GM23338 (cell line): Measurements from ENCODE around the gene BNC2. TPM values are rescaled to one million over a fixed set of nuclear protein-coding genes. Genes with fewer than 3 reads are reported as not detected.

ENCODE experiments used
- ATAC-seq: fragments of 200-7000 bp; cut with Tn5 transposase; 3 replicates; pipeline ENCODE4 v1.9.1; 2020
- DNase-seq: peaks from one replicate; pipeline ENCODE4 v3.0.0-alpha.2; 2015; ENCODE audit warnings: low spot score
- H2AFZ ChIP-seq: fragments of 200-600 bp; sonication (generic); 2 replicates; pipeline ENCODE4 v1.8.0; 2016; ENCODE audit warnings: antibody characterized with exemption, mild to moderate bottlenecking, moderate library complexity
- H3F3A ChIP-seq: fragments of 200-600 bp; sonication (generic); replicated peaks from 2 replicates; pipeline ENCODE4 v1.8.0; 2017; ENCODE audit warnings: antibody characterized with exemption, mixed run types, low read depth
- H3K27ac ChIP-seq: fragments of 200-600 bp; sonication (generic); 2 replicates; pipeline ENCODE4 v1.6.1; 2016; ENCODE audit warnings: low read depth
- H3K27me3 ChIP-seq: fragments of 200-600 bp; sonication (generic); 2 replicates; pipeline ENCODE4 v1.8.0; 2016; ENCODE audit warnings: mild to moderate bottlenecking, mixed run types, moderate library complexity; ENCODE audit not compliant: insufficient read depth
- H3K36me3 ChIP-seq: fragments of 200-600 bp; sonication (generic); 2 replicates; pipeline ENCODE4 v1.8.0; 2016; ENCODE audit warnings: mild to moderate bottlenecking; ENCODE audit not compliant: insufficient read depth
- H3K4me1 ChIP-seq: fragments of 200-600 bp; sonication (generic); 2 replicates; pipeline ENCODE4 v1.8.0; 2016; ENCODE audit warnings: mild to moderate bottlenecking, moderate library complexity; ENCODE audit not compliant: insufficient read depth
- H3K4me2 ChIP-seq: fragments of 200-600 bp; sonication (generic); 2 replicates; pipeline ENCODE4 v1.7.1; 2017; ENCODE audit warnings: mixed run types
- H3K4me3 ChIP-seq: fragments of 200-600 bp; sonication (generic); 2 replicates; pipeline ENCODE4 v1.6.1; 2016; ENCODE audit warnings: mixed run types
- H3K79me2 ChIP-seq: fragments of 200-600 bp; sonication (generic); replicated peaks from 2 replicates; pipeline ENCODE4 v1.8.0; 2017; ENCODE audit warnings: mild to moderate bottlenecking; ENCODE audit not compliant: insufficient read depth
- H3K9me2 ChIP-seq: fragments of 200-600 bp; sonication (generic); 2 replicates; pipeline ENCODE4 v1.8.0; 2017; ENCODE audit not compliant: insufficient read depth
- H4K20me1 ChIP-seq: fragments of 200-600 bp; sonication (generic); replicated peaks from 2 replicates; pipeline ENCODE4 v1.8.0; 2017; ENCODE audit warnings: mild to moderate bottlenecking; ENCODE audit not compliant: insufficient read depth
- H3K27ac Mint-ChIP-seq: 2 replicates; pipeline ENCODE4 v1.8.0; 2020; ENCODE audit warnings: inconsistent platforms, mild to moderate bottlenecking, moderate library complexity, mixed read lengths
- H3K27me3 Mint-ChIP-seq: 3 replicates; pipeline ENCODE4 v1.8.0; 2022; ENCODE audit warnings: low read depth, mild to moderate bottlenecking, moderate library complexity, mixed read lengths, inconsistent platforms; ENCODE audit not compliant: insufficient read depth, poor library complexity
- H3K36me3 Mint-ChIP-seq: 3 replicates; pipeline ENCODE4 v1.8.0; 2021; ENCODE audit warnings: low read depth, mild to moderate bottlenecking, inconsistent platforms, moderate library complexity, mixed read lengths
- H3K4me1 Mint-ChIP-seq: 3 replicates; pipeline ENCODE4 v1.8.0; 2020; ENCODE audit warnings: mild to moderate bottlenecking, inconsistent platforms, mixed read lengths
- H3K4me3 Mint-ChIP-seq: 3 replicates; pipeline ENCODE4 v1.8.0; 2021; ENCODE audit warnings: moderate library complexity, mild to moderate bottlenecking, inconsistent platforms, mixed read lengths
- H3K9me3 Mint-ChIP-seq: 3 replicates; pipeline ENCODE4 v1.8.0; 2020; ENCODE audit warnings: moderate library complexity, mild to moderate bottlenecking, inconsistent platforms, mixed read lengths
- CREB1 ChIP-seq: fragments of 250-450 bp; sonication (Bioruptor Pico); IDR thresholded peaks from 2 replicates; pipeline ENCODE4 v1.5.0; 2020; ENCODE audit warnings: low read depth, mild to moderate bottlenecking, moderate library complexity
- EZH2 ChIP-seq: fragments of 200-600 bp; sonication (generic); IDR thresholded peaks from one replicate; pipeline ENCODE4 v1.8.0; 2017; ENCODE audit warnings: antibody characterized with exemption, mild to moderate bottlenecking, low read depth; ENCODE audit not compliant: unreplicated experiment
- EZH2phosphoT487 ChIP-seq: fragments of 200-600 bp; sonication (generic); IDR thresholded peaks from one replicate; pipeline ENCODE4 v1.8.1; 2018; ENCODE audit warnings: antibody characterized with exemption; ENCODE audit not compliant: unreplicated experiment
- JUNB ChIP-seq: IDR thresholded peaks from one replicate; pipeline ENCODE4 v1.6.1; 2016; ENCODE audit warnings: antibody characterized with exemption; ENCODE audit not compliant: unreplicated experiment
- ZNF114 ChIP-seq: fragments of 250-450 bp; sonication (Bioruptor Pico); IDR thresholded peaks from 2 replicates; pipeline ENCODE4 v1.5.0; 2020; ENCODE audit warnings: mild to moderate bottlenecking, moderate library complexity
- ZNF331 ChIP-seq: fragments of 250-450 bp; sonication (Bioruptor Pico); IDR thresholded peaks from 2 replicates; pipeline ENCODE4 v1.5.0; 2020; ENCODE audit warnings: low read depth, mild to moderate bottlenecking, moderate library complexity
- polyA plus RNA-seq: library from polyadenylated mRNA; unstranded; fragments of >200 nt; fragmentation: Nextera tagmentation; extraction: Ambion mirVana; gene quantifications from 2 replicates; pipeline ENCODE4 v1.2.1, GENCODE V29; 2016
- total RNA-seq: library from RNA; depleted of rRNA; stranded (reverse); fragments of >200 nt; shearing (Covaris generic); gene quantifications from 2 replicates; pipeline ENCODE4 v1.2.3, GENCODE V29; 2014
- TF ChIP-seq, protein P1 (sequence below): IDR thresholded peaks from 2 replicates; pipeline ENCODE4 v1.6.1; 2016; ENCODE audit warnings: antibody characterized with exemption
- TF ChIP-seq, protein P2 (sequence below): IDR thresholded peaks from one replicate; pipeline ENCODE4 v1.6.1; 2018; ENCODE audit warnings: antibody characterized with exemption; ENCODE audit not compliant: unreplicated experiment
- TF ChIP-seq, protein P3 (sequence below): fragments of 250-450 bp; sonication (Bioruptor Pico); IDR thresholded peaks from 2 replicates; pipeline ENCODE4 v1.5.0; 2020; ENCODE audit warnings: mild to moderate bottlenecking, moderate library complexity
- TF ChIP-seq, protein P4 (sequence below), 2 experiments: fragments of 200-600 bp in 1 of 2; sonication (generic) in 1 of 2; conservative IDR thresholded peaks; 2 replicates each; pipeline versions ENCODE4 v1.5.1 to v1.6.1; 2016 to 2017; ENCODE audit warnings: antibody characterized with exemption in 2 of 2, low read depth in 2 of 2, mild to moderate bottlenecking in 2 of 2, moderate library complexity in 1 of 2

Gene BNC2
- total and polyA plus RNA-seq, 2 experiments from 2014 or later, result 12.7 to 13.2 TPM

DNA sequence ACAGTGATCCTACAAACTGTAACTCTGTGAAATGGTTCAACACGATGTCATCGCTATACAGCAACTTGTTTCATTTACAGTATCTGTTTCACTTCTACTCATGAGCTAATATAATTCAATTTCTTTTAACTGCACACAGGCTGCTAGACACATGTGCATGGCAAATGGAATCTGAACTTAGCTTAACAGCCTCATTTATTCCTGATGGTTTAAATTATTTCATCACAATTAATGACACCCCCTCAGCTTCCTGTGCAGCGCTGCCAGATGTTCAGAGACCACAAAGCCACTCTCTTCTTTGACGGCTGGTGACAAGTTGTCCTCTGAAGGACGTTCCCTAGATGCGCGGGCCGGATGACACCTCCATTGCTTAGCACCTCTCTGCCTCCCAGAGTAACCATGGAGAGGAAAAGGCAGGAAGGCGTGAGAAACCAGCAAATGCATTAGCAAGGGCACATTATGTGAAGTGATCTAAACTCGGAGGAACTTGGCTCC, 191.1 kb downstream of the BNC2 start (continued):
- TF ChIP-seq EZH2phosphoT487 (no peak), EZH2 (no peak), ZNF331 (no peak), CREB1 (no peak)
- TF ChIP-seq, protein P1, sequence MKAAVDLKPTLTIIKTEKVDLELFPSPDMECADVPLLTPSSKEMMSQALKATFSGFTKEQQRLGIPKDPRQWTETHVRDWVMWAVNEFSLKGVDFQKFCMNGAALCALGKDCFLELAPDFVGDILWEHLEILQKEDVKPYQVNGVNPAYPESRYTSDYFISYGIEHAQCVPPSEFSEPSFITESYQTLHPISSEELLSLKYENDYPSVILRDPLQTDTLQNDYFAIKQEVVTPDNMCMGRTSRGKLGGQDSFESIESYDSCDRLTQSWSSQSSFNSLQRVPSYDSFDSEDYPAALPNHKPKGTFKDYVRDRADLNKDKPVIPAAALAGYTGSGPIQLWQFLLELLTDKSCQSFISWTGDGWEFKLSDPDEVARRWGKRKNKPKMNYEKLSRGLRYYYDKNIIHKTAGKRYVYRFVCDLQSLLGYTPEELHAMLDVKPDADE, result no peak
- TF ChIP-seq, protein P2, sequence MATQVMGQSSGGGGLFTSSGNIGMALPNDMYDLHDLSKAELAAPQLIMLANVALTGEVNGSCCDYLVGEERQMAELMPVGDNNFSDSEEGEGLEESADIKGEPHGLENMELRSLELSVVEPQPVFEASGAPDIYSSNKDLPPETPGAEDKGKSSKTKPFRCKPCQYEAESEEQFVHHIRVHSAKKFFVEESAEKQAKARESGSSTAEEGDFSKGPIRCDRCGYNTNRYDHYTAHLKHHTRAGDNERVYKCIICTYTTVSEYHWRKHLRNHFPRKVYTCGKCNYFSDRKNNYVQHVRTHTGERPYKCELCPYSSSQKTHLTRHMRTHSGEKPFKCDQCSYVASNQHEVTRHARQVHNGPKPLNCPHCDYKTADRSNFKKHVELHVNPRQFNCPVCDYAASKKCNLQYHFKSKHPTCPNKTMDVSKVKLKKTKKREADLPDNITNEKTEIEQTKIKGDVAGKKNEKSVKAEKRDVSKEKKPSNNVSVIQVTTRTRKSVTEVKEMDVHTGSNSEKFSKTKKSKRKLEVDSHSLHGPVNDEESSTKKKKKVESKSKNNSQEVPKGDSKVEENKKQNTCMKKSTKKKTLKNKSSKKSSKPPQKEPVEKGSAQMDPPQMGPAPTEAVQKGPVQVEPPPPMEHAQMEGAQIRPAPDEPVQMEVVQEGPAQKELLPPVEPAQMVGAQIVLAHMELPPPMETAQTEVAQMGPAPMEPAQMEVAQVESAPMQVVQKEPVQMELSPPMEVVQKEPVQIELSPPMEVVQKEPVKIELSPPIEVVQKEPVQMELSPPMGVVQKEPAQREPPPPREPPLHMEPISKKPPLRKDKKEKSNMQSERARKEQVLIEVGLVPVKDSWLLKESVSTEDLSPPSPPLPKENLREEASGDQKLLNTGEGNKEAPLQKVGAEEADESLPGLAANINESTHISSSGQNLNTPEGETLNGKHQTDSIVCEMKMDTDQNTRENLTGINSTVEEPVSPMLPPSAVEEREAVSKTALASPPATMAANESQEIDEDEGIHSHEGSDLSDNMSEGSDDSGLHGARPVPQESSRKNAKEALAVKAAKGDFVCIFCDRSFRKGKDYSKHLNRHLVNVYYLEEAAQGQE, result no peak

DNA sequence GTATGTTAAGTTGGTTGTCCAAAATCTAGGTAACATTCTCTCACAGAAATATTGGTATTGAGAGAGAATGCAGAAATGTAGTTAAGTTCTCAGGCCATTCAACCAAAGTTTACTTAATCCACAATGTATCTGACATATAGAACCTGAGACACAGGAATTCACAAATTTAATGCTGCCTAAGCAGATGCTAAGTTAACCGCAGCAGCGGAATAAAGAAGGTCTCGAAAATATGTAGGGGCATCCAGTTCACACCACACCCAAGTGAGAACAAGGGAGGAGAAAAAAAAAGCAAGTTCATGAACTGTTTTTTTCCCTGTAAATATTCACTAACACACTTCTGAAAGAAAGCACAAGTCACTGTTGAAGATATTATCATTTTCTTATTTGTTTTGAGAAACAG, 194.0 kb downstream of the BNC2 start:
- H3K27ac Mint-ChIP-seq, result no peak overlapping the region
- H3K27me3 Mint-ChIP-seq, result peaks cover 6% of the 10 kb centered on the region
- Histone ChIP-seq H3K4me2 (no peak overlapping the region), H3K9me2 (no peaks in the 10 kb centered on the region), H3K27ac (no peak overlapping the region), H3K4me3 (no peak overlapping the region), H2AFZ (no peak overlapping the region), H3K79me2 (no peaks in the 10 kb centered on the region; the same call in 1 of the 2 replicates), H3F3A (no peaks in the 10 kb centered on the region), H3K27me3 (no peaks in the 10 kb centered on the region), H3K4me1 (0 out of 2 replicates have a peak, but pooled peaks cover 3% of the 10 kb centered on the region), H4K20me1 (no peaks in the 10 kb centered on the region), H3K36me3 (no peaks in the 10 kb centered on the region)
- ATAC-seq (no peak), DNase-seq (no peak)
- TF ChIP-seq ZNF331, result no peak
- no peak for TF ChIP-seq EZH2
- TF ChIP-seq, protein P3, sequence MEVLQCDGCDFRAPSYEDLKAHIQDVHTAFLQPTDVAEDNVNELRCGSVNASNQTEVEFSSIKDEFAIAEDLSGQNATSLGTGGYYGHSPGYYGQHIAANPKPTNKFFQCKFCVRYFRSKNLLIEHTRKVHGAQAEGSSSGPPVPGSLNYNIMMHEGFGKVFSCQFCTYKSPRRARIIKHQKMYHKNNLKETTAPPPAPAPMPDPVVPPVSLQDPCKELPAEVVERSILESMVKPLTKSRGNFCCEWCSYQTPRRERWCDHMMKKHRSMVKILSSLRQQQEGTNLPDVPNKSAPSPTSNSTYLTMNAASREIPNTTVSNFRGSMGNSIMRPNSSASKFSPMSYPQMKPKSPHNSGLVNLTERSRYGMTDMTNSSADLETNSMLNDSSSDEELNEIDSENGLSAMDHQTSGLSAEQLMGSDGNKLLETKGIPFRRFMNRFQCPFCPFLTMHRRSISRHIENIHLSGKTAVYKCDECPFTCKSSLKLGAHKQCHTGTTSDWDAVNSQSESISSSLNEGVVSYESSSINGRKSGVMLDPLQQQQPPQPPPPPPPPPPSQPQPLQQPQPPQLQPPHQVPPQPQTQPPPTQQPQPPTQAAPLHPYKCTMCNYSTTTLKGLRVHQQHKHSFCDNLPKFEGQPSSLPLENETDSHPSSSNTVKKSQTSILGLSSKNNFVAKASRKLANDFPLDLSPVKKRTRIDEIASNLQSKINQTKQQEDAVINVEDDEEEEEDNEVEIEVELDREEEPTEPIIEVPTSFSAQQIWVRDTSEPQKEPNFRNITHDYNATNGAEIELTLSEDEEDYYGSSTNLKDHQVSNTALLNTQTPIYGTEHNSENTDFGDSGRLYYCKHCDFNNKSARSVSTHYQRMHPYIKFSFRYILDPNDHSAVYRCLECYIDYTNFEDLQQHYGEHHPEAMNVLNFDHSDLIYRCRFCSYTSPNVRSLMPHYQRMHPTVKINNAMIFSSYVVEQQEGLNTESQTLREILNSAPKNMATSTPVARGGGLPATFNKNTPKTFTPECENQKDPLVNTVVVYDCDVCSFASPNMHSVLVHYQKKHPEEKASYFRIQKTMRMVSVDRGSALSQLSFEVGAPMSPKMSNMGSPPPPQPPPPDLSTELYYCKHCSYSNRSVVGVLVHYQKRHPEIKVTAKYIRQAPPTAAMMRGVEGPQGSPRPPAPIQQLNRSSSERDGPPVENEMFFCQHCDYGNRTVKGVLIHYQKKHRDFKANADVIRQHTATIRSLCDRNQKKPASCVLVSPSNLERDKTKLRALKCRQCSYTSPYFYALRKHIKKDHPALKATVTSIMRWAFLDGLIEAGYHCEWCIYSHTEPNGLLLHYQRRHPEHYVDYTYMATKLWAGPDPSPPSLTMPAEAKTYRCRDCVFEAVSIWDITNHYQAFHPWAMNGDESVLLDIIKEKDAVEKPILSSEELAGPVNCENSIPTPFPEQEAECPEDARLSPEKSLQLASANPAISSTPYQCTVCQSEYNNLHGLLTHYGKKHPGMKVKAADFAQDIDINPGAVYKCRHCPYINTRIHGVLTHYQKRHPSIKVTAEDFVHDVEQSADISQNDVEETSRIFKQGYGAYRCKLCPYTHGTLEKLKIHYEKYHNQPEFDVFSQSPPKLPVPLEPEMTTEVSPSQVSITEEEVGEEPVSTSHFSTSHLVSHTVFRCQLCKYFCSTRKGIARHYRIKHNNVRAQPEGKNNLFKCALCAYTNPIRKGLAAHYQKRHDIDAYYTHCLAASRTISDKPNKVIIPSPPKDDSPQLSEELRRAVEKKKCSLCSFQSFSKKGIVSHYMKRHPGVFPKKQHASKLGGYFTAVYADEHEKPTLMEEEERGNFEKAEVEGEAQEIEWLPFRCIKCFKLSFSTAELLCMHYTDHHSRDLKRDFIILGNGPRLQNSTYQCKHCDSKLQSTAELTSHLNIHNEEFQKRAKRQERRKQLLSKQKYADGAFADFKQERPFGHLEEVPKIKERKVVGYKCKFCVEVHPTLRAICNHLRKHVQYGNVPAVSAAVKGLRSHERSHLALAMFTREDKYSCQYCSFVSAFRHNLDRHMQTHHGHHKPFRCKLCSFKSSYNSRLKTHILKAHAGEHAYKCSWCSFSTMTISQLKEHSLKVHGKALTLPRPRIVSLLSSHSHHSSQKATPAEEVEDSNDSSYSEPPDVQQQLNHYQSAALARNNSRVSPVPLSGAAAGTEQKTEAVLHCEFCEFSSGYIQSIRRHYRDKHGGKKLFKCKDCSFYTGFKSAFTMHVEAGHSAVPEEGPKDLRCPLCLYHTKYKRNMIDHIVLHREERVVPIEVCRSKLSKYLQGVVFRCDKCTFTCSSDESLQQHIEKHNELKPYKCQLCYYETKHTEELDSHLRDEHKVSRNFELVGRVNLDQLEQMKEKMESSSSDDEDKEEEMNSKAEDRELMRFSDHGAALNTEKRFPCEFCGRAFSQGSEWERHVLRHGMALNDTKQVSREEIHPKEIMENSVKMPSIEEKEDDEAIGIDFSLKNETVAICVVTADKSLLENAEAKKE, result no peak
- TF ChIP-seq, protein P4, sequence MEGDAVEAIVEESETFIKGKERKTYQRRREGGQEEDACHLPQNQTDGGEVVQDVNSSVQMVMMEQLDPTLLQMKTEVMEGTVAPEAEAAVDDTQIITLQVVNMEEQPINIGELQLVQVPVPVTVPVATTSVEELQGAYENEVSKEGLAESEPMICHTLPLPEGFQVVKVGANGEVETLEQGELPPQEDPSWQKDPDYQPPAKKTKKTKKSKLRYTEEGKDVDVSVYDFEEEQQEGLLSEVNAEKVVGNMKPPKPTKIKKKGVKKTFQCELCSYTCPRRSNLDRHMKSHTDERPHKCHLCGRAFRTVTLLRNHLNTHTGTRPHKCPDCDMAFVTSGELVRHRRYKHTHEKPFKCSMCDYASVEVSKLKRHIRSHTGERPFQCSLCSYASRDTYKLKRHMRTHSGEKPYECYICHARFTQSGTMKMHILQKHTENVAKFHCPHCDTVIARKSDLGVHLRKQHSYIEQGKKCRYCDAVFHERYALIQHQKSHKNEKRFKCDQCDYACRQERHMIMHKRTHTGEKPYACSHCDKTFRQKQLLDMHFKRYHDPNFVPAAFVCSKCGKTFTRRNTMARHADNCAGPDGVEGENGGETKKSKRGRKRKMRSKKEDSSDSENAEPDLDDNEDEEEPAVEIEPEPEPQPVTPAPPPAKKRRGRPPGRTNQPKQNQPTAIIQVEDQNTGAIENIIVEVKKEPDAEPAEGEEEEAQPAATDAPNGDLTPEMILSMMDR (conservative IDR thresholded peaks at IDR 0.05; ENCODE audit: low read depth in 2 of 2), result no peak
- TF ChIP-seq, protein P1, result no peak
- TF ChIP-seq JUNB, result no peak
- TF ChIP-seq ZNF114 (CRISPR knock-in tag), result no peak
- H3K4me3 Mint-ChIP-seq, result no peak overlapping the region
- peaks cover 31% of the 10 kb centered on the region for H3K4me1 Mint-ChIP-seq
- H3K36me3 Mint-ChIP-seq, result no peaks in the 10 kb centered on the region
- H3K9me3 Mint-ChIP-seq, result no peaks in the 10 kb centered on the region
